ENCODE results near the gene LIX1.

DNA sequence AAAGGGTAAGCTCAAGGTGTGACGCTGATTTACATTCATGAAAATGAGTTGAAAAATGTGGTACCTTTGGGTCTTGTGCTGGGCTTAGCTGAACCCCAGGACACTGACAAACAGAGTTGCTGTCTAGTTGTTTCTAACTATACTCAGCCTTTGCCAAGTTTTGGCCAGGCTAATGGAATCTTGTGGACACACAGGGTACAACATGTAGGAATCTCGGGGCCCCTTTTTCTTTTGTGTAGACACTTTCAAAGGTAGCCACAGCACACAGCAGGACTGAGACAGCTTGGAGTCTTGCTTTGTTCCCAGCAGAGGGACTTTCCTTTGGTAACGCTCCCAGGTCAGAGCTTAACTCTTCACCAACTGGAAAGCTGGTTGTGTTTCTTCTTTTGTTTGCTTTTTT, 7.8 kb downstream of the LIX1 start:
- TF ChIP-seq CTCF (IDR thresholded peaks at IDR 0.05; ENCODE audit: low read depth, low read length, poor library complexity, severe bottlenecking), result no peak
- no peak for TF ChIP-seq EZH2phosphoT487 (IDR thresholded peaks at IDR 0.05; ENCODE audit: borderline replicate concordance, low read length)
